IPS-18a (cell line): ENCODE data around the gene C1QTNF12.
"Not testable (repeated sequence)": the region's sequence is repeated elsewhere in the genome, so short reads cannot be mapped to it uniquely, and the experiment has no call there.

Experiments used
- H3K27ac ChIP-seq: one replicate; pipeline ENCODE4 v1.5.1; 2013; ENCODE audit warnings: low read length
- H3K27me3 ChIP-seq: one replicate; pipeline ENCODE4 v1.6.1; 2013; ENCODE audit warnings: mild to moderate bottlenecking, low read length; ENCODE audit not compliant: control insufficient read depth, insufficient read depth
- H3K36me3 ChIP-seq: one replicate; pipeline ENCODE4 v1.6.1; 2013; ENCODE audit warnings: low read depth, low read length; ENCODE audit not compliant: control insufficient read depth
- H3K4me1 ChIP-seq: one replicate; pipeline ENCODE4 v1.6.1; 2013; ENCODE audit warnings: low read depth, low read length; ENCODE audit not compliant: control insufficient read depth
- H3K4me3 ChIP-seq: one replicate; pipeline ENCODE4 v1.5.1; 2013; ENCODE audit warnings: low read length
- H3K9ac ChIP-seq: one replicate; pipeline ENCODE4 v1.6.1; 2013; ENCODE audit warnings: mild to moderate bottlenecking, low read length, moderate library complexity
- H3K9me3 ChIP-seq: one replicate; pipeline ENCODE4 v1.6.1; 2013; ENCODE audit warnings: low read depth, low read length; ENCODE audit not compliant: control insufficient read depth

Gene C1QTNF12

DNA sequence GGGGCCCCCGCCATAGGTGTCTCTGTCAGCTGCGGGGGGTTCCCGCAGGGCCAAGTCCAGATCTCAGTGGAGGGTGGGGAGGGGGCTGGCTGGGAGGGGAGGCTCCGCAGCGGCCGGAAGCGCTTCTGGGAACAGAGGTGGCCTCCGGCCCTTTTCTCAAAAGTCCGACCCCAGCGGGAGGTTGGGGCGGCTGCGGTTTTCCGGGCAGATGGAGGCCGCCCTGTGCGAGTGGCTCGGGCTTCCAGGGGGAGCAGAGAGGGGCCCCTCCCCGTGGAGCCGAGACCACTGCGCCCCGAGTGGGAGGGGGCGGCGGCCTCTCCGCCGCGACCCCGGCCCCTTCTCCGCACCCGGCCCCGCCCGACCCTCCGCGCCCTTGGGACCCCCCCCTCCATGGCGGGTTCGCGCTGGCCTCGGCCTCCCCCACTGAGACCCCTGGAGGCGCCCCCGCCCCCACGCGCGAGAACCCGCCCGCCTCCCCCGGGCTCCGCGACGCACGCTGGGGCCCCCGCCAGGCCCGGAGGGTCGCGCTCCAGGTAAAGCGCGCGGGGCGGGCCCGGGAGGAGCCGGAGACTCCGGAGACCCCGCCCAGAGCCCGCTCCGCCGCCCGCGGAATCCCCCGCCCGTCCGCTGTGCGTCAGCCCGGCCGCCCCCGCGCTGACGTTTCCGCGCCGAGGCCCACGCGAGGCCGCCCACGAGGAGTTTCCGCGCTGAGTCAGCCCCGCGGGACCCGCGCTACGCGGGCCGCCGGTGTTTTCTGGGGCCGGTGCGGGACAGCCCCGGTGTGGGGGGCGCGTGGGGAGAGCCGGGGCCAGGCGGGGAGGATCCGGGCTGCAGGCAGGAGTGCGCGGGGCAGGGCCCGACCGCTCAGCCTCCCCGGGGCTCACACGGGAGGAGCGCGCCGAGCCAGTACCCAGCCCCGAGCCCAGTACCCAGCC, 45.4 kb downstream of the C1QTNF12 start:
- Histone ChIP-seq H3K36me3 (no peaks in the 10 kb centered on the region), H3K4me3 (peak overlapping the region; percentile 33), H3K4me1 (peaks cover 3% of the 10 kb centered on the region), H3K9ac (no peak overlapping the region), H3K27ac (no peak overlapping the region), H3K27me3 (peaks cover 26% of the 10 kb centered on the region), H3K9me3 (no peaks in the 10 kb centered on the region)

DNA sequence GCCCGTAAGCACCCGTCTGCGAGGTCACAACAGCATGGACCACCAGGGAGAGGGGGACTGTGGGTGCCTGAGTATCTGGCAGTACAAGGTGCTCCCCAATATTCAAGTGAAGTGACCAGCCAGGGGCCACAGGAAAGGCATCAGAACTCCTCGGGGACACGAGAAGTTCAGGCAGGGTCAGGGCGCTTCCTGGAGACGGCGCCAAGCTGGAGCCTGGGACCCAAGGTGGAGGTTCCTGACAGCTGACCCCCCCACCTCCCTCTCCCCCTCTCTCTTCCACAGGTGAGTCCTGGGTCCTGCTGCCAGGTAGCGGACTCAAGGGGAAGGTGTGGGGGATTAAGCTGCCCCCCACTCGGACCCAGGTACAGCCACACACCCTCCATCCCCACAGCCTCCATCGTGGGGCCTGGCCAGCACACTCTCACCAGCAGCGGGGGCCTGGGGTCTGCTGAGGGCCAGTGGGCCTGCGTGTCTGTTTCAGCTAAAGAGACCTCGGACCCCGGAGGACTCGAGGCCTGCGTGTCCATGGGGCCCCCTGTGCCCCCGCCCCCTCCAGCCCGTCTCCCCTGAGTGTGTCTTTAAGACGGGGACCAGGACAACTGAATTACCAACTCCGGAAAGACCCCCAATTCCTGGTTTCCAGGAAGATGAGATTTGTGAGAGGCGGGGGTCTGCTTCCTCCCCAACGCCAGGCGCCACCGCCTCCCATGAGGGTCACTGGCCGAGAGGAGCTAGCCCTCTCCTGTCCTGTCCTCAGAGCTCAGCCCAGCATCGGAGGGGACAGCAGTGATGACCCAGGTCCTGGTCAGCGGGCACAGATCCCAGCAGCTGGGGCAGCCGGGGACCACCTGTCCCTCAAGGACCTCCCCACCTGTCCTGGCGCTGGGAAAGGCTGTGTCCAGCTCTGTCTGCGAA, 46.3 kb downstream of the C1QTNF12 start:
- Histone ChIP-seq H3K36me3 (no peaks in the 10 kb centered on the region), H3K9me3 (no peaks in the 10 kb centered on the region), H3K9ac (no peak overlapping the region), H3K4me1 (peaks cover 3% of the 10 kb centered on the region), H3K4me3 (no peak overlapping the region), H3K27ac (no peak overlapping the region), H3K27me3 (peaks cover 16% of the 10 kb centered on the region)

DNA sequence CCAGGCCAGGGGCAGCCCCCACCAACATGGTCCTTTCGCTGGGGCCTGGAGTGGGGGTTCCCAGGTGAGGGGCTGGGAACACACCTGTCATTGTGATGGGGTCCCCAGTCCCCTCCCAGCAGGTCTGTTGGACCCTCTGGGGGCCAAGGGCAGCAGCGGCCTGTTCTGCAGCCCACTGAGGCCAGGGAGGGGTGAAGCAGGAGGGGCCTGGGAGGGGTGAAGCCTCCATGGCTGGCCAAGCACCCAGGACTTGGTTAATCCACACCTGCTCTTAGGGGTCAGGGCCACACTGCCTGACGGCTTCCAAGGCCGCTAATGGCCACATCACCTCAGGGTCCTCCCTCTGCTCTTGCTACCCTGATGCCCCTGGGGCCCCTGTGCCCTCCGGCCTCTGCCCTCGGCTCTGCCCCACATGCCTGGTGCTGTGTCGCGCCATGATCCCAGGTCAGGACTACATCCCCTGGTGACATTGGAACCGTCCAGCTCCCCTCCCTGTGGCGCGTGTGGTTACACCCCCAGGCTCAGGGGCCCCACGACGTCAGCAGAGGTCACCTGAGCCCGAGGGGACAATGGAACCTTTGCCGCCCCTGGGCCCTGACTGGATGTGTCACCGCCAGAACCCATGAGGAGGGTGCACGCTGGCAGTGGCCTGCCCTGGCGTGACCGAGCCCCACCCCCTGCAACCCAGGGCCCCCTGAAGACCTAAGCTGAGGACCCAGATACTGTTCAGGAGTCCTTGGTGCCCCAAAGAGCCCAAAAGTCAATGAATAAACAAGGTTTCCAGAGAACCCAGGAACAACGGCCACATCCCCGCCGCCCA, 47.2 kb downstream of the C1QTNF12 start:
- Histone ChIP-seq H3K27me3 (peaks cover 9% of the 10 kb centered on the region), H3K9me3 (no peaks in the 10 kb centered on the region), H3K36me3 (no peaks in the 10 kb centered on the region), H3K9ac (no peak overlapping the region), H3K4me1 (peaks cover 3% of the 10 kb centered on the region), H3K27ac (no peak overlapping the region), H3K4me3 (no peak overlapping the region)

GRCh38 chr1:1198423-1199140, 47.9 kb downstream of the C1QTNF12 start:
- no peak overlapping the region for H3K9ac ChIP-seq
- no peak overlapping the region for H3K27ac ChIP-seq
- H3K27me3 ChIP-seq = peaks cover 9% of the 10 kb centered on the region
- H3K4me1 ChIP-seq = peaks cover 3% of the 10 kb centered on the region
- H3K4me3 ChIP-seq = no peak overlapping the region
- no peaks in the 10 kb centered on the region for H3K36me3 ChIP-seq
- H3K9me3 ChIP-seq = no peaks in the 10 kb centered on the region

DNA sequence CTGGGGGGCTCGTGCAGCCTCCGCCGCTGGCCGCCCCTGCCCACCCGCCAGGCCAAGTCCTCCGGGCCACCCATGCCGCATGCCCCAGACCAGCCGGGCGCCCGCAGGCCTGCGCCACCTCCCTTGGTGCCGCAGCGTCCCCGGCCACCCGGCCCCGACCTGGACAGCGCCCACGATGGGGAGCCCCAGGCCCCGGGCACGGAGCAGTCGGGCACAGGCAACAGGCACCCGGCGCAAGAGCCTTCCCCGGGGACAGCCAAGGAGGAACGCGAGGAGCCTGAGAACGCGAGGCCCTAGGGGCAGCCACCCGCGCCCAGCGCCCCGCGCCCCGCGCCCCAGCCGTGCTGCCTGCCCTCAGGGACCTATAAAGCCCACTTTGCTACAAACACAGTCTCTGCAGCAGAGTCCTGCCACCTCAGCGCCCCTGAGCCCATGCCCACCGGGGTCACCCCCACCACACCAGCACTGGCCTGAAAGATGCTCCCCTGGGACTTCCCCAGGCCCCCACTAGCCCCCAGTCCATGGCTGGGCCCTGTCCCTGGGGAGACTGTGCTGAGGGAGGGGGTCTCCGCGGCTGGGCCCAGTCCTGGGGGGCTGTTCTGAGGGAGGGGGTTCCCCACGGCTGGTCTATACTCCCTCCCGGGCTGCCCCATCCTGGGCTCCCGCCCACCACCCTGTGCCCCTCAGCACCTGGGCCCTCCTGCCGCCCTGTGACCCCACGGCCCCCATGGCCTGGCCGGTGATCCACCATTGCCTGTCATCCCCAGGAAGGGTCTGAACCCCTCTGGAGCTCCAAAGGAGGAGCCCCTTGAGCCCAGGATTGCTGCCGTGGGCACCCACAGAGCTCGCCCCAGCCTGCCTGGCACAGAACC, 48.7 kb downstream of the C1QTNF12 start:
- Histone ChIP-seq H3K27ac (no peak overlapping the region), H3K9me3 (no peaks in the 10 kb centered on the region), H3K36me3 (no peaks in the 10 kb centered on the region), H3K4me1 (peaks cover 3% of the 10 kb centered on the region), H3K27me3 (peaks cover 9% of the 10 kb centered on the region), H3K9ac (no peak overlapping the region), H3K4me3 (no peak overlapping the region)

DNA sequence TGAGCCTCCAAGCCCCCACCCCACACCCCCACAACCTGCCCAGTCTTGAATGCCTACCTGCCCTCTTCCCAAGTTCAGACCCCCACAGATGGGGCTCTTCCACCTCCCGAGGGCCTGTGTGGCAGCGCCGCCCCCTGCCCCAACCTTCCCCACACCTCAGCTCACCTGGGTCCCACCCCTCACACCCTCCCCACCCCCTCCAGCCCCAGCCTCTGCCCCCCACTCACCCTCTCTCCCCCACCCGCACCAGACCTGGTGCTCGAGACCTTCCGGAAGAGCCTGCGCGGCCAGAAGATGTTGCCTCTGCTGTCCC, 49.4 kb downstream of the C1QTNF12 start:
- no peaks in the 10 kb centered on the region for H3K36me3 ChIP-seq
- H3K9ac ChIP-seq = no peak overlapping the region
- H3K27me3 ChIP-seq = peaks cover 9% of the 10 kb centered on the region
- H3K4me3 ChIP-seq = no peak overlapping the region
- no peaks in the 10 kb centered on the region for H3K9me3 ChIP-seq
- peaks cover 3% of the 10 kb centered on the region for H3K4me1 ChIP-seq
- H3K27ac ChIP-seq = no peak overlapping the region

DNA sequence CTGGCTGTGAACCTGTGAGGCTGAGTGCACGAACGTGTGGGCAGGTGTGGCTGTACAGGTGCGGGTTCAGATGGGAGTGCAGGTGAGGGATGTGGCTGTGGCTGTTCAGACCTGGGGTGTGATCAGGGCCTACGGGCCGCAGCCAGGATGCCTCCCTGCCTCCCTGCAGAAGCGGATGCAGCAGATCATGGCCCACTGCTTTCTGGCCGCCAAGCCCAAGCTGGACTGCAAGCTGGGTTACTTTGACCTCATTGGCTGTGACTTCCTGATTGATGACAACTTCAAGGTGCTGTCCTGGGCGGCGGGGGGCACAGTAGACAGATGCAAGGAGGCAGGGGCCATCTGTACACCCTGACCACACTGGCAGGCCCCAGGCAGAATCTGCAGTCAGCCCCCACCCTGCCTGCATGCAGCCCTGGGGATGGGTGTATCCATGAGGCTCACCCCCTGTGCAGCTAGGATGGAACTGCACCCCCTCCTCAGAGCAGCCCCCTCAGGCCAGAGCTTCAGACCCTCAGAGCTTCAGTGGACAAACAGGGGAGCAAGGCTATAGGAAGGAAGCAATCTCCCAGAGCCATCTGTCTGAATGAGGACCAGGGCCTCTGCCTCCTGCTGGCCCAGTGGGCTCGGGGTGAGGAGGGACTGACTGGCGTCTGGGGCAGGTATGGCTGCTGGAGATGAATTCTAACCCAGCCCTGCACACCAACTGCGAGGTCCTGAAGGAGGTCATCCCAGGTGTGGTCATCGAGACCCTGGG, 49.9 kb downstream of the C1QTNF12 start:
- Histone ChIP-seq H3K27me3 (peaks cover 9% of the 10 kb centered on the region), H3K9me3 (no peaks in the 10 kb centered on the region), H3K9ac (no peak overlapping the region), H3K27ac (no peak overlapping the region), H3K4me3 (no peak overlapping the region), H3K4me1 (peaks cover 3% of the 10 kb centered on the region), H3K36me3 (no peaks in the 10 kb centered on the region)

DNA sequence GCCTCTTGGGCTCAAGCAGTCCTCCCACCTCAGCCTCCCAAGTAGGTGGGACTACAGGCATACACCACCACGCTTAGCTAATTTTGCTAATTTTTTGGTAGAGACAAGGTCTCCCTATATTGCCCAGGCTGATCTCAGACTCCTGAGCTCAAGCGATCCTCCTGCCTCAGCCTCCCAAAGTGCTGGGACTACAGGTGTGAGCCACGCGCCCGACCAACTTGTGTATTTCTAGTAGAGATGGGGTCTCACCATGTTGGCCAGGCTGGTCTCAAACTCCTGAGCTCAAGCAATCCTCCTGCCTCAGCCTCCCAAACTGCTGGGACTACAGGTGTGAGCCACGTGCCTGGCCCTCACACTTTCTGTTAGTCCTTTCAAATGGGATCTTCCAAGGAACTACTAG, 50.8 kb downstream of the C1QTNF12 start:
- H3K4me3 ChIP-seq, H3K27ac ChIP-seq, H3K4me1 ChIP-seq, H3K9ac ChIP-seq, H3K9me3 ChIP-seq, H3K27me3 ChIP-seq, H3K36me3 ChIP-seq: not testable (repeated sequence)

DNA sequence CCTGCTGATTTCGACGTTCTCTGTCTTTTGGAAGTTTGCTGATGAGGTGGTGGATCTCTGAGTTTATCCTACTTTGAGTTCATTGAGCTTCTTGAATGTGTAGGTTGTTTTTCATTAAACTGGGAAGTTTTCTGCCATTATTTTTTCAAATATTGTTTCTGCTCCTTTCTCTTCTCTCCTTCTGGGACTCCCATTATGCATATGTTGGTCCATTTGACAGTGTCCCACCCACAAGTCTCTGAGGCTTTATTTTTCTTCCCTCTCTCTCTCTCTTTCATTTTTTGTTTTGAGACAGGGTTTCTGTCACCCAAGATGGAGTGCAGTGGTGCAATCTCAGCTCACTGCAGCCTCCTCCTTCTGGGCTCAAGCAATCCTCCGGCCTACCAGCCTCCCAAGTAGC, 51.8 kb downstream of the C1QTNF12 start:
- H3K27me3 ChIP-seq = no peaks in the 10 kb centered on the region
- no peaks in the 10 kb centered on the region for H3K4me1 ChIP-seq
- no peaks in the 10 kb centered on the region for H3K36me3 ChIP-seq
- H3K27ac ChIP-seq = no peak overlapping the region
- no peak overlapping the region for H3K9ac ChIP-seq
- H3K9me3 ChIP-seq = no peaks in the 10 kb centered on the region
- no peak overlapping the region for H3K4me3 ChIP-seq
